ENCODE measurements around the gene MYL10.

The MYL10 gene

GRCh38 chr7:101596898-101597297 lies 32.2 kb downstream of the MYL10 start:
- DNase-seq (ENCODE audit: low spot score): no peak

DNA sequence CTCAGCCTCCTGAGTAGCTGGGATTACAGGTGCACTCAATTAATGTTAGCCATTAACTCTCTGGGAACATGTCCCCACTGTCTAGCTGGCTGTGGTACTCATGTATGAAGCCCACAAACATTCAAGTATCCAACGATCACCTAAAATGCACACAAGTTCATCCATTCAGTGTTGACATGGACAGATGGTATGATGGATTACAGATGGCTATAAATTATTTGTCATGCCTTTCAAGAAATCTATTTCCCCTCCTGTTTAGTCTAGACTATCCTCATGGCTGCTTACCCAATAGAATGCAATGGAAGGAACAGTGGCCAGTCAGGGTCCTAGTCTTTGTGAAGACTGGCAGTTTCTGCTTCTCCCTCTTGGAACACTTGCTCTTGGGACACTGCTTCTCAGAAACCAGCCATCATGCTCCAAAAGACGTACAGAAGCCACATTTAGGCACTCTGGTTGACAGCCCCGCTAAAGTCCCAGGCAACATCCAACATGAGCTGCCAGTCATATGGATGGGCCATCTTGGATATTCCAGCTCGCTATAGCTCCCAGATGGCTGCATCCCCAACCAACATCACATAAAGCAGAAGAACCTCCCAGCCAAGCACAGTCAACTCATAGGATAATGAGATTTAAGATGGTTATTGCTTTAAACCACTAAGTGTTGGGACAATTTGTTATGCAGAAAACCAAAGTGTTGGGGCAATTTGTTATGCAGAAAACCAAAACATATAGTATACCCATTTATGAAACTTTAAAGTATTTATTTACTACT lies 33.1 kb downstream of the MYL10 start:
- DNase-seq (ENCODE audit: low spot score): no peak

- no peak for DNase-seq (ENCODE audit: low spot score)
Measured at GRCh38 chr7:101595246-101595645, 33.9 kb downstream of the MYL10 start.

DNA sequence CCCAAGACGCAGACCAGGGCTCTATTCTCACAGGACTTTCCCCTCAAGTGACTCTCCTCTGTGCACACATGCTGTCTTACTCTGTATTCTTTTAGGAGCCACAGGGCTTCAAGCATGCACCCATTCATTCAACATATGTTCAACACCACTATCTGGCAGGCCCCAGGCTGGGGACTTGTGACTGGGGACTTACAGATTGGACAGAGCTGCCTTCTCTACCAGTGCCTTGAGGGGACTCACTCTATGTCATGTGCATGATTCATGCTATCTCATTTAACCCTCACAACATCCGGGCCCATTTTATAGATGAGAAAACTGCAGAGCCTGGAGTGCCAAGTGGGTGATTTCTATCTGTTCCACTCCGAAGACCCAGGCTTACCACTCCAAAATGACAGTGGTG lies 34.3 kb downstream of the MYL10 start:
- DNase-seq (ENCODE audit: low spot score): no peak

DNA sequence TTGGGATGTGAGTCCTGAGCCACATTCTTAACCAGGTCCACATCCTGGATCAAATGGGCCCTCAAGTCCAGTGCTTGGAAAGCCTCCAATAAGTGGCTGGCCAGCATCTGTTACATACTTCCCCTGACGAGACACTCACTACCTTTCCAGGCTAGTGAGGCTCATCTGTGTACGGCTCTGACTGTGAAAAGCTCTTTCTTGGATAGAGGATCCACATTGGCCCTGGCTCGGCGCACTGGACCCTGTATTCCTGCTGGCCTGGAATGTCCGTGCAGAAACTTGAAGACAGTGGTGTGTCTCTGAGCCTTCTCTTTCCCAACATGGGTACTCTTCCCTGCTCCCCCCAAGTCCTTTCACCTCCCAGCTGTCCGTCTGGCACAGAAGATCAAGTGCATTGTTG lies 35.5 kb downstream of the MYL10 start:
- DNase-seq (ENCODE audit: low spot score): no peak

DNA sequence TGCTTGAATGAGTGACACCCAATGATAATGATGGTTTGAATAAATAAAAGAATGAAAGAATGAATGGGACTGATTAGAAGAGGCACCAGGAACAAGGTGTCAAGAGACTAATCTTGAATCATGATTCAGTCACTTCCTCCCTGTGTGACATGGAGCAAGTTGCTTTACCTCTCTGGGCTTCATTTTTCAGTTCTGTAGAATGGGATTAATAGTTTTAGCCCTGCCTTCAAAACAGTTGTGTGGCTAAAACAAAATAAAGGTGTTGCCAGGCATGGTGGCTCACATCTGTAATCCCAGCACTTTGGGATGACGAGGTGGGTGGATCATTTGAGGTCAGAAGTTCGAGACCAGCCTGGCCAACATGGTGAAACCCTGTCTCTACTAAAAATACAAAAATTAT lies 37.6 kb downstream of the MYL10 start:
- no peak for DNase-seq (ENCODE audit: low spot score)

- DNase-seq (ENCODE audit: low spot score): peak; percentile 3
Measured at GRCh38 chr7:101590663-101591435, 38.2 kb downstream of the MYL10 start.

- peak; percentile 4 for DNase-seq (ENCODE audit: low spot score)
Measured at GRCh38 chr7:101589976-101590662, 39.0 kb downstream of the MYL10 start.

DNA sequence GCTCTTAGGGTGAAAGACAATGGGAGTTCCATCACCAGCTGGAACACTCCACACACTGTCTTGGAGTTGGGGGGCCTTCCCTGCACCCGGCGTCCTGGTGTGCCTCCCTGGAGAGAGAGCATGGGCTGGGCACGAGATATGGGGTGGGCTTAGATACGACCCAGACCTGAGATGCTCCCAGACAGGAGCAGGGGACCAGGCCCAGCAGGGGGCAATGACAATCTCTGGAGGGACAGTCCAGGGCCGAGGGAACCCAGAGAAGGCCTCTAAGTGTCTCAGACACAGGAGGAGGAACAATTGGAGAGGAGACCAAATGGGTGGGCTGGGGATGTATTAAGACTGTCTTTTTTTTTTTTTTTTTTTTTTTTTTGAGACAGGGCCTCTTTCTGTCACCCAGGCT lies 40.0 kb downstream of the MYL10 start:
- peak; percentile 12 for DNase-seq (ENCODE audit: low spot score)

GRCh38 chr7:101588131-101588935 lies 40.8 kb downstream of the MYL10 start:
- DNase-seq (ENCODE audit: low spot score): peak; percentile 18

- peak; percentile 3 for DNase-seq (ENCODE audit: low spot score)
Measured at GRCh38 chr7:101586906-101587677, 42.0 kb downstream of the MYL10 start.

GRCh38 chr7:101586078-101586905 lies 42.8 kb downstream of the MYL10 start:
- DNase-seq (ENCODE audit: low spot score): peak; percentile 10

- no peak for DNase-seq (ENCODE audit: low spot score)
Measured at GRCh38 chr7:101582971-101583370, 46.1 kb downstream of the MYL10 start.

- DNase-seq (ENCODE audit: low spot score): no peak
Measured at GRCh38 chr7:101581891-101582290, 47.2 kb downstream of the MYL10 start.

DNA sequence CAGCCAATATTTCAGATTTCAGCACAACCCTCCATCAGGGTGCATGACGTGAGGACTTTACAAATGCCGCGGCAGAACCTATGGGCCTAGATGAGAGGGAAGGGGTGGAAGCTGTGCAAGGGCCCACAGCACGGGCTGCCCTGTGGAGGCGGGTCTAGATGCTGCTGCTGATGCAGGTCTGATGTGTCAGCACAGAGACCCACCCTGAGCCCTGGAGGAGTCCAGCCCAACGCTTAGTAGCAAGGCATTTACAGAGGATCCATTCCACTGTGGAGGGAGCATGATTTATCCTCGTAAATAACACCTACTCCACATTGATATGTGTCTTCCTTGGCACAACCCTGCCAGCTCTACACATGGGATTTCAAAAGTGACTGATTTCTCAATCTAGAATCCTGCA lies 48.5 kb downstream of the MYL10 start:
- DNase-seq (ENCODE audit: low spot score): no peak

DNA sequence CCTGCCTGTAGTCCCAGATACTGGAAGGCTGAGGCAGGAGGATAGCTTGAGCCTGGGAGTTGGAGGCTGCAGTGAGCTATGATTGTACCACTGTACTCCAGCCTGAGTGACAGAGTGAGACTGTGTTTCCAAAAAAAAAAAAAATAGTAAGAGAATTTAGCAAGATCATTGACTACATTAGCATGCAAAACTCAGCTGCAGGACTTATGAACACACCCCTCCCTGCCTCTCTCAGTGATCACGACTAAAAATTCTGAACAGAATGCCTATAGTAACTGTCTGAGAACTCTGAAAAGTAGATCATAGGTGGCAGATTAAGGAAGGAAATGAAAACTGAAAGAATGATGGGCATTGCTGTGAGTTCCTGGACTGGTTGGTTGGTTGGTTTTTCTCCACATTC lies 50.5 kb downstream of the MYL10 start:
- no peak for DNase-seq (ENCODE audit: low spot score)

DNA sequence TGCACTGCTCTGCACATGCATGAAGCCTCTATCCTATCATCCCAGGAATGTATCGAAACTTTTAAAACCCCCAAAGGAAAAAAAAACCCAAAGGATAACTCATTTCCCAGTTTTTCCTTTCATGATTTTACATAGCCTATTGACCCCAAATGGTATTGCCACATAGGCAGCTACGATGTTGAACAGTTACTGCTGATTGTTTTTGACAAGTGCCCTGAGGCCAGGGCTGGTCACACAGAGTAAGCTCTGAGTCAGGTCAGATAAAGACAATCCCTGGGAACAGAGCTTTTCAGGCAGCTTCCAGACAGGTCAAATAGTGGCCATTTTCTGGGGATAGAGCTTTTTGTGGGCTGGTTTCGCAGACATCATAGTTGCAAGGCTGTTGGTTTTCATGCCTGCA lies 52.1 kb downstream of the MYL10 start:
- DNase-seq (ENCODE audit: low spot score): no peak

- DNase-seq (ENCODE audit: low spot score): no peak
Measured at GRCh38 chr7:101575721-101576120, 53.4 kb downstream of the MYL10 start.

GRCh38 chr7:101575168-101575567 lies 53.9 kb downstream of the MYL10 start:
- no peak for DNase-seq (ENCODE audit: low spot score)

- DNase-seq (ENCODE audit: low spot score): no peak
Measured at GRCh38 chr7:101572156-101572555, 56.9 kb downstream of the MYL10 start.
